GM21390 (cell line): ENCODE results near the gene ZMIZ1.

Experiments
- ATAC-seq: cut with Tn5 transposase; IDR thresholded peaks from one replicate; pipeline ENCODE4 v1.9.1; 2021; ENCODE audit not compliant: unreplicated experiment

Gene ZMIZ1

DNA sequence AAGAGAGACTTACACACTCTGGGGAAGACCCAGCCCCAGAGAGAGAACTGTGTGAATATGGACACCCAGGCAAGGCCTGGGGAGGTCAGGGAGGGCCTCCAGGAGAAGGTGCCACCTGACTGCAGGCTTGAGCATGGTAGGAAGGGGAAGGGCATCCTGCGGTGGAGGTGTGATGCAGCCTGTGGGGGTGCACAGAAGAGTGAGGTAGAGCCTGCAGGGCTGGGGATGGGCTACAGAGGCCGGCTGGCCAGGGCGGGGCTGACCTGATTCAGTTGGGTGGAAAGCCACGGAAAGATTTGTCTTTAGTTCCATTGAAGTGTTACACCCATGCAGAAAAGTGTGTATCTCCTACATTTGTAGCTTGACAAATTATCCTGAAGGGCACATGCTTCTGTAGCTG, 47.6 kb downstream of the ZMIZ1 start:
- ATAC-seq: peak; percentile 16

DNA sequence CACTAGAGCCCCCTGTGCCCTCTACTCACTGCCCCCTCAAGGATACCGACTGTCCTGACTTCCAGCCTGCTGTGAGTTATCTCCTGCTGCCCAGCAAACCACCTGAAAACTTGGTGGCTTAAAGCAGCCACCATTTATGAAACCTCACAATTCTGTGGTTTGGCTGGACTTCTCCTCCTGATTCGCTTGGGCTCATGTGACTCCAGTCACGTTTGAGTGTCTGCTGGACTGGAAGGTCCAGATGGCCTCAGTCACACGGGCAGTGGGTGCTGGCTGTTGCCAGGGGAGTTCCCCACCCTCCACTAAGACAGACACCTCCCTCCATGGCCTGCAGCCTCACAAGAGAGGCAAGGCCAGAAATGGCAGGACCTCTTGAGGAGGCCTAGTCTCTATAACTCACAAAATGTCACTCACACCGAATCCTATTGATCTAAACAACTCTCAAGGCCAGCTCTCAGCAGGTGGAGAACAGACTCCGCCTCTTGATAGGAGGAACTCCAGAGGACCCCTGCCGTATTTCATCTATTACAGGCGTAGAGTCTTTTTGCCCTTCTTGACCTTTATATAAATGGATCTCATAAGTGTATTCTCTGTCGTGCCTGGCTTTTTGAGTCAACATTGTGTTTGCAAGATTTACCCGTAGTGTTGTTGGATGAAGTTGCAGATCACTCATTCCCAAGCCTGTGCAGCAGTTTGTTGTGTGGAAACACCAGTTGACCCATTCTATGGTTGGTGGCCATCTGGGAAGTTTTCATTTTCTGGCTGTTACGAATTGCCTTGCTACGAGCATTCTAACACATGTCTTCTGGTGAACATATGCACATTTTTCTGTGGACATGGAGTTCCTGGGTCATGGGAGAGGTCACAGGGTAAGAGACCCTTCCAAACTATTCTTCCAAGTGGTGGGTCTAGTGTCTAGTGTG, 48.3 kb downstream of the ZMIZ1 start:
- peak; percentile 66 for ATAC-seq

DNA sequence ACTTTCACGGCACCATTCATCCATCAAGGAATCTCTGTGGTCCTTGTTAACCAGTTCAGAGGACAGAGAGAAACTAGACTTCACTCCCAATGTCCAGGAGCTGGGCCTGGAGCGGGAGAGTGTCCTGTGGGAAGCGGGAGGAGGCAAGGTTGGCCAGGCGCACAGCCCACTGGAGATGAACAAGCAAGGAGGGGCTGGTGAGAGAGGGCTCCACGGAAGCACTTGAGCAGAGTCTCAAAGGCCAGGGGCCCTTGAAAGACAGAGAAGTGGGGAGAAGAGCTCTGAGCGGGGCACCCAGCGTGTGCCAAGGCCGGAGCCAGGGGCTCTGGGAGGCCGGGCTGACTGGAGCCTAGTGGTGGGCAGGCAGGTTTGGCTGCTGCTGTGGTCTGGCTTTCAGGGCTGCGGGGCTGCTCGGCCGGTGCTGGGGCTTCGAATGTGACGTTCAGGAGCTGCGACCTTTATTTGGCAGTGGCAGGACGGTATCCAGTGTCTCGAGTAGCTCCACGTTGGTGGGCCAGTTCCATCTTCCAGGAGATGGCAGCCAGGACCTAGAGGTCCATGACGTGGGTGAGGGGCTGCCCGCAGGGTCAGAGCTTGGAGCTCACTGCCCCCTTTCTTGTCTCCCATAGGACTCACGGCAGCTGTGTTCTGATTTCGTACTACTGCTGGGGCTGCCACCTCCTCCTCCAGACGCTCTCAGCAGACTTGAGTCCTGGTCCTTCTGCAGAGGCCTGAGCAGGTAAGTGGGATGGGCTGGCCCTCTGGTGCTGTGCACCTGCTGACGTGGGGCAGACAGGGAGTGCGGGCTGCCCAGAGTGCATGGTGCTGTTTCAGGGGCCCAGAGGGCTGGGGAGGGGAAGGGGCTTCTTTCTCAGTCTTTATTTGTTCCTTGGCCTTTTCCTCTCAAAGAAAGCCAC, 49.8 kb downstream of the ZMIZ1 start:
- no peak for ATAC-seq

DNA sequence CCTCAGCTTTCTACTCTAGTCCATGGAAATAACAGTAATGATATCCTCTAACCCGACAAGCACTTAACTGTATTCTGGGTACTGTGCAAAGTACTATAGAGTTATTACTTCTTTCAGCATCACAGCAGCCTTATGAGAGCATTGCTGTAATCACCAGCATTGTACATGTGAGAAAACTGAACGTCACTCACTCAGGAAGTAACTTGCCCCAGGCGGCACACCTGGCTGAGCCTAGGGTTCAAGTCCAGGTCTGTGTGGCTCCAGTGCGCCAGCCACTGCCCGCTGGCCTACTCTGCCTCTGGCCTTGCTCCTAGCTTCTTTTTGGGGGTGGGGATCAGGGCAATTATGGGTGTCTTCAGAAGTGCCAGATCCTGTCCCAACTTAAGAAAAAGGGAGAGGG, 50.5 kb downstream of the ZMIZ1 start:
- ATAC-seq: no peak

DNA sequence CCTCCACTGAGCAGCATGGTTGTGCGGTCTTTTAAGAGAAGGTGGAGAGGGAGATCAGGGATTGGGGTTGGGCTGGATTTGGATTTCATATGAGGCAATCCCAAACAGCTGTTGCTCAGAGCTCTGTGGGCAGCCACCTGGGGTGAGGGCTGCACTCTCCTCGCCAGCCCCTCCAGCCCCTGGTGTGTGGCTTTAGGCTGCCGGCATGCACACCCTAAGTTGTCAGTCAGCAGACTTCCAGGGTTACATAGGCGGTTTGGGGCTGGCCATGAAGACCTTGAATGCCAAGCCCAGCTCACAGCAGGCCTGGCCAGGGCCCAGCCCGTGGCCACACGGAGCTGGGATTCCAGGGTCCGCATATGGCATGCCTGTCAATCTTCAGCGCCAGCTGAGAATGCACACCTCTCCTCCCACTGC, 54.8 kb downstream of the ZMIZ1 start:
- ATAC-seq: no peak

DNA sequence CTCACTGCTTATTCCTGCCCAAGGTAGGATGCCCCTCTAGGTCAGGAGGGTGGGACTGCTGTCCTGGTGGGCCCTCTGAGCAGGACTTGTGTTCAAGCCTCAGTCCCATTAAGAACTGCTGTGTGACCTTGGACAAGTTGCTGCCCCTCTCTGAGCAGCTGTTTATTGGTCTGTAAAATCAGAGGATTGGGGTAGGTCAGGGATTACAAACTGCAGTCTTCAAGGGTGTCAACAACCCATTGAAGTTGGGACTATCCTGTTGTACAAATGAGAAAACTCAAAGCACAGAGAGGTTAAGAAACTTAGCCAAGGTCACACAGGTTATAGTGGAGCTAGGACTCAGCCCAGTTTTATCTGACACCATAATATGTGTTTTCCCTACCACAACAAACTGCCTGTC, 55.3 kb downstream of the ZMIZ1 start:
- no peak for ATAC-seq

DNA sequence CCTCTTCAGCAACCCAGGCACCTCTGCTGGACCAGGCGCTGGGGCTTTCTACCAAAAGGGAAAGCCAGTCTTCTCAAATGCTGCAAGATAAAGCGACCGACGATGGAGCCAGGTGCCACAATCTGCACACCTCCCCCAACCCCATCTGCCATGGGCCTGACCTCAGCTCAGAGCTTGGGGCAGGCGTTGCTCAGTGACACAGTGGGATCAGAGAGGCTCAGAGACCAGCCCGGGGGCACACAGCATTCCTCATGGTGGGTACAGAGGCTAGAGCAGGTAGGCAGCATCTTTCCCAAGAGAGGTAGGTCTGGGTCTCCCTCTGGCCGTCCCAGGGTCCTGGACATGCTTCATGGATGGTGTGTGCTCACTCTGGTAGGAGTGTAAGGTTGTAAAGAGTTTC, 56.3 kb downstream of the ZMIZ1 start:
- ATAC-seq: no peak

DNA sequence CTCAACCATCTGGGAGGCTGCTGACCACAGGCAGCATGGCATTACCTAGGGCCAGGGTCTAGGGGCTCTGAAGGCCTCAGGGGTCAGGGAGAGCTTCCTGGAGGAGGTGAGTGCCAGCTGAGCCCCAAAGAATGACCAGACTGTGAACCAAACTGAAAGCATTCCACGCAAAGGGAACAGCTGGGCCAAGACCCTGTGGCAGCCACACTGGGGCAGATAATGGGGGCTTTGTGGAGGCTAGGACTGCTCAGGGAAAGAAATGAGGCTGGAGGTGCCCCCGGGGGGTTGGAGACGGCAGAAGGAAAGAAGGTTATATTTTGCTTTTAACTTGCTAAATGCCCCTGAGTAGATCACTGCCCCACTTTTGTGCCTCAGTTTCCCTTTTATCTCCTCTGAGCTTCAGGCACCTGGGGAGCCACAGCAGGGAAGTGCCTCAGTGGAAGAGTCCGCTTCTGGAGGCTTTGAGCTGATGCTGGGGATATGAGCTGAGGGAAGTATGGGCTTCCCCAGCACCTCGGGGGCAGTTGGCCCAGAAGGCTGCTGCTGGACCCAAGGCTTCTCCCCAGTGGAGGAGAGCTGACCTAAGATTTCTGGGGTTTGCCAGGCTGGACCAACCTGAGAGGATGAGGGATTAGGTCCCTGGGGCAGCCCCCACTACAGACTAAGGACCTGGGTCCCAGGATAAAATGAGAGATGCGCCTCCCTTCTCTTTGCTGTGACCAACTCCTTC, 57.8 kb downstream of the ZMIZ1 start:
- ATAC-seq: no peak

DNA sequence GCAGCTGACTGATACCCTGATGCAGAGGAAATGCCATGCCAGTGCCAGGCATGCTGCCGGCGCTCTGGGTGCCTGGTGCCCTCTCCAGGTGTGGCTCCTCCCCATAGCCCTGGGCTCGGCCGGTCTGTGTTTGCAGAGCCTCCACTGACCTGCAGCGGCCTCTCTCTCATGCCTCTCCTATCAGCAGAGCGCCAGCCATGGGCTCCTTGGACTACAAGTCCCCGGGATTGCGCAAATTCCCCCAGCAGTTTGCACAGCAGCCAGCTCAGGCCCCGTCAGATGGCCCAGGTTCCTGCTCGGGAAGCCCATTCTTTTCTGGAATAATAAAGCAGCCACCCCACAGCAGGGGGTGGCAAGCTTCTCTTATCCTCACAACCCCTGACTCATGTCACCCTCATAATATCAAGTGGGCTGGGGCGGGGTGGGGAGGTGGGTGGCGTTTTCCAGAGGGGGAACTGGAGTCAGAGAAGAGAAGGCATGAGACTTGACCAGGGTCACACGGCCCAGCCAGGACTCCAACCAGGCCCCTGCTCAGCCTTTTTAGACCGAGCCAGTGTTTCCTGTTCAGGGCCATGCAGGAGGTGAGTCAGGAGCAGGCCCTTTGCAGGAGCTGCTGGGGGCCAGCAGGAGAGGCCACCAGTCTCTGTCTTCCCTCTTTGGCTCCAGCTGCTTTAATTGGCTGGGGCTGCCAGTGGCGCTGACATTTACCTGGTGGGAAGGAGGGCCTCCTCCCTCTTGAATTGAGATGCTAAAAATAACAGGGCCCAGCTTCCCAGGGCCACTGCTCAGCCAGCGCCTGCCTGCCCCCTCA, 58.6 kb downstream of the ZMIZ1 start:
- no peak for ATAC-seq

DNA sequence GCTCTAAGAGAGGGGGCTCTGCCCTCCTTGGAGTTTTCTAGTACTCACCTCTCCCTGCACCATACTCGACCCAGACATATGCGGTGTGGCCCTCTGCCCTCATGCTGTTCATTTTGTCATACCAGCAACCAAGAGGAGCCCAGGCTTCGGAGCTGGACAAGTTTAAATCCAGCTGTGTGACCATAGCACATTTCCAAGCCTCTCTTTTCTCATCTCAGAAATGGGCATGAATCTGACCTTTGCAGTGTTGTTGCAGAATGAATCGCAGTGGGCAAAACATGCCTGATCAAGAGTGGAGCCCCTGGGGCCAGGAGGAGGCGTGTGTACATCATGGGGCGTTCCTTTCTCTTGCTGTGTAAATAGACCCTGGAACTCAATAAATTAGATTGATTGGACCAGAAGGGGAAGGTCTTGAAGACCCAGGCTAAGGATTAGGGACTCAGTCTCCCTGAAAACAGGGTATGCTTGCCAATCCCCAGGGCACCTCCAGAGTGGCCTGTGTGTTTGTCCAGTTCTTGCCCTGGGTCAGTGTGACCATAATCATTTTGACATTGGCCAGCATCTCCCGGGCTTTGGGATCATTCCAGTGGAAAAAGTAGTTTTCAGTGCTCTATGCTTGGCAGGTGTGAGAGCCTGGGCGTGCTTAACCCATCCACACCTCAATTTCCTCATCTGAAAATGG, 59.6 kb downstream of the ZMIZ1 start:
- no peak for ATAC-seq

DNA sequence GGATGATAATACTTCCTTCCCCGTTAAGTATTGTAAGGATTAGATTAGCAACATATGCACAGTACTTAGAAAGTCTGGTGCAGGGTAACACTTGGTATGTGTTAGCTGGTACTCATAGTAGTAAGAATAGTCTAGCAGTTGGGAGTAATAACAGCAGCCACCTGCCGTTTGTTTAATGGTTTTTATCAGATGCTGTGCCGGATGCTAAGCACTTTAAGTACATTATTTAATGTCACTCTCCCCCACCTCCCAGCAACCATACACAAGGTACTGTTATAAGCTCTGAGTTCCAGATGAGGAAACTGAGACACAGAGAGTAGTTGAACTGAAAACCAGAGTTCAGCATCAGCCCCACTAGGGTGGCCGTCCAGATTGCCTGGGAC, 60.1 kb downstream of the ZMIZ1 start:
- no peak for ATAC-seq

DNA sequence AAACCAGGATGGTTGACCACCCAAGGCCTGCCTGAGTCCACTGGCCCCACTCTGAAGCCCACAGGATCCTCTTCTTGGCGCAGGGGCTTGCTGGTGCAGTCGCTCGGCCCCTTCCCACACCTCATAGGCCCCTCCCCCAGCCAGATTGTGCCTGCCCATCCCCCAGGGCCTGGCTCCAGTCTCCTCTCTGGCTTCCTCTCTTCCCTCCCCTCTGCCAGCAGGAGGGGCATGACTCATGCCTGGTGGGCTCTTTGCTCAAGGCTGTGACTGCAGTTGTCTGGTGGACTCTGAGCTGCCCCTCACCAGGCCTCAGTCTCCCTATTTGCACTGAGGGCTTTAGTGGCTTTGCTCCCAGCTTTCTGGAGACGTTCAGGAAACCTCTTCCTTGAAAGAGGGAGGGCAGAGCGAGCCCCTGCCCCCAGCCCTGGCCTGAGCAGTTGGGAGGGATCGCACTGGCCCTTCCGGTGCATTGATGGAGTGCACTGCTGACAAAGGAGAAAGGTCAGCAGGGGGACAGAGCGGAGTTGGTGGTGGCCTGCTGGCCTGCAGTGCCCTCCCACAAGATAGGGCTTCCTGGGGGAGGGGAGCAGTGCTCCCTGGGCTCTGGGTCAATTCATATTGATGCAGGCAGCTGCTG, 60.7 kb downstream of the ZMIZ1 start:
- no peak for ATAC-seq

DNA sequence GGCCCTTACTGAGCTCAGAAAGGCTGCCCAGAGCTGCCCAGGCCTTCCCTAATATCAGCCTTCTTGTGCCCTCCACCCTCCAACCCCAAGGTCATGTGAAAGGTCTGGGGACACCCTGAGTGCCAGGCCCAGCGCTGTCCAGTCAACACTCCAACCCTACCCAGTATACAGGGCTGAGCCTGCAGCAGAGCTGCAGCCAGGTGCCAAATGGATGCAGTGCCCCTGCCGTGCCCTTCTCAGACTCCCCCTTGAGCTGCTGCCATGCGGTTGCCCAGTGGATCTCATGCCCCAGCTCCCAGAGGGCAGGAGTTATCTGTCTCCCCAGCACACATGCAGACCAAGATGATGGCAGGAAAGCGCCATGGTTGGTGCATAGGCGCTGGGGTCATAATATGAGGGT, 61.5 kb downstream of the ZMIZ1 start:
- ATAC-seq: no peak

DNA sequence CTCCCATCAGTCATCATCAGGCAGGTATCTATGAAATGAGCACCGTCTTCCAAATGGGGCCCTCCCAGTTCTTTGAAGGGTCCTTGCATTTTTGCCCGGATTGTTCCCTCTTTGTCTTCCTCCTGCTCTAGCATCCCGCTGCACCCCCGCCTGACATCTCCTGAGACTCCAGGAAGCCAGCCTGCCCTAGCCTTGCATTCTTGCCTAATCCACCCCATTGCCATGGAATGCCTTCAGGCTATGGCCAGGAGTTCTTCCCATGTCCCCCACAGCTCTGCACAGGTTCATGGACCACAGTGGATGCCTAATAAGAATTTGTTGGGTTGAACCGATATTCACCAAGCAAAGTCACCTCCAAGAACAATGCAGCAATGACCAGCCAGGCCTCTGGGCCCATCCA, 62.1 kb downstream of the ZMIZ1 start:
- ATAC-seq: no peak

DNA sequence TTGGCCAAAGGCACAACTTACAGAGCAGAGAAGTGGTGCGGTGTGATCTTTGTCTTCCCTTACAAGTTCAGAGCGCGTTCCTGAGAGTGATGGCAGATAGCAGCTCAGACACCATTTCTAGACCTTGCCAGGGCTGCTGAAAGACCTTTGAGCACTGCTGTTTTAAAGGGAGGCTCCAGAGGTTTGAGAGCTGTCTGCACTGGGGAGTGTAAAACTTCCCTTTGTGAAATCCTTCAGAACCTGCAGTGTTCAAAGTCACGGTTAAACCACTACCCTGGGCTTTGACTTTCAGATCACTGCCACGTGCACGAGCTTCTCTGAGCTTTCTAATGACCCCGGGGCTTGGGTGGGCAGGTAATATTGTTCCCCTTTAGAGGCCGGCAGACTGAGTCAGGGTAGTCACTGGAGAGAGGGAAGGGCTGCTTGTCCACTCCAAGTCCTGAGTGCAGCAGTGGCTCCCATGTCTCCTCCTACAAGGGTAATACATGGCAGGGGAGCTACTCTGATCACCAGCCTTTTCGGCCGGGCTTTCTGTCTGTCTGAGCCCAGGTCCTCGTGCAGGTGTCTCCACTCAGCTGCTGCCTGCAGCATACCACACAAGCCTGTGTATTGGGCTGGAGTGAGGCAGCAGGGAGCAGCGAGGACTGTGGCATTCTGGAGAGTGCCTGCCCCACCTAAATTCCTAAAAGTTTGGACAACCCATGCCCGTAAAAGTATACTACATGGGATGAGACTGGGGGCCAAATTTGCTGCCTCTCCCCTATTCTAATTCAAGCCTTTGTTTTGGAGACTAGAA, 63.3 kb downstream of the ZMIZ1 start:
- ATAC-seq: no peak

DNA sequence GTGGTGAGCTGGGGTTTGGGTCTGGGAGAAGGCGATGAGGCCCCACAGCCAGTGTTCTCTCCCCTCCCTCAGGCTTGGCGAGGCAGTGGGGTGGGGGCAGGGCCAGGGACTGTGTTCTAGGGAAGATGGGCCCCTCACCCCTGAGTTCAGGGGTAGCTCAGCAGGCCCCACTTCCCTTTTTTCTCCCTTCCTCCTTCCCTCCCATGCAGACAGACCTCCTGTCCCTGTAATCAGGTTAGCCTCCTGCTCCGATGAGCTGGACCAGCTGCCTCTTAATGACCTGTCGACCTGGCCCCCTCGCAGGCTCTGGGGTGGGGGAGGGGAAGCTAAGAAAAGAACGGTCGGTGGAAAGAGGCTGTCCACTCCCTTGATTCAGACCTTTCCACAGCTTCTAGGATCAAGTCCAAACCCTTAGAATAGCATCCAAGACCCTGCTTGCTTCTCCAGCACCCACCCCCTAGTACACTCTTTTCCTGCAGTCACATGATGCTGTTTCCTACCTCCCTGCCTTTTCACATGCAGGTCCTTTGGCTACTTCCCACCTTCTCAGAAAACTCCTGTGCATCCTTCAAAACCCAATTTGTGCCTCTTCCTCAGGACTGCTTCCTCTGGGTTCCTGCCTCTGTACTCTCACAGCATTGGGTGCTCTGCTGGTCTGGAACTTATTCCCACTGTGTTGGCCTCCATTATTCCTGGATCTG, 64.1 kb downstream of the ZMIZ1 start:
- ATAC-seq: no peak

DNA sequence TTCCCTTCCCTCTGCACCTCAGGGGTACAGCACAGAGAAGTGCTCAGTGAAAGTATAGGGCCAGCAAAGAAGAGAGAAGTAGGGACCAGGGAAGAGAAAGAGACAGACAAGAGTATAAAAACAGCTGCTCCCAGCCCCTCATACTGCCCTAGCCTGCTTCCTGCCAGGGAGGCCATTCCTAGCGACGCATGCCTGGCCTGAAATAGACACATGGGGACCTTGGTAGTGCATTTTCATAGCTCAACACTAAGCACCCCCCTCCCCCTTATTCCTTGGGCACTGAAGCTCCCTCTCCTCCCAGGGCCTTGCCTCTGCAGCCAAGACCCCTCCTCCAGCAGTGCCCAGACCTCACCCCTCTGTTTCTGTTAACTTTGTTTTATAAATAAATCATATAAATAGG, 64.7 kb downstream of the ZMIZ1 start:
- no peak for ATAC-seq

DNA sequence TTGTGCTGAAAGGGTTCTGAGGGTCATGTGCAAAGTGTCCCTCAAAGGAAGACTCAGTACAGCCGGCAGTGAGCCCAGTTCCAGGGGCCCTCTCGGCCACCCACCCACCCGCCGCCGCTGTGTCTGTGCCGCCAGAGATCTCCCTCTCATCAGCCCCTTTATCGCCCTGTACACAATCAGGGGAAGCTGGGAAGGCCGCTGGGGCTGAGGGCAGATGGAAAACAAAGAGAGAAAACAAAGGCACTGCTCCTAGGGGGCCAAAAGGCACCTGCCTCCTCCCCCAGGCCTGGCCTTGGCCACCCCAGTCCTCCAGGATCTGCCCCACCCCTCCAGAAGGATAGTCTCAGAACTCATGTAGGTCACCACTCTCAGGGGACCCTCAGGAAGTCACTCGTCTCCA, 67.0 kb downstream of the ZMIZ1 start:
- ATAC-seq: no peak
